H9 (cell line): ENCODE measurements around the gene ABHD17B. TPM values are rescaled to one million over a fixed set of nuclear protein-coding genes. Genes with fewer than 3 reads are reported as not detected.
A peak's percentile ranks its signal among the peaks of the same experiment; 100 is the strongest.

ENCODE experiments used
- DNase-seq: peaks from one replicate; pipeline ENCODE4 v3.0.0-alpha.2; 2017
- H2AFZ ChIP-seq: one replicate; pipeline ENCODE4 v1.6.1; 2013; ENCODE audit warnings: mild to moderate bottlenecking, low read length, control low read depth, moderate library complexity
- H2AK5ac ChIP-seq: 2 replicates; pipeline ENCODE4 v1.6.1; 2013; ENCODE audit warnings: low read length, control low read depth, mixed read lengths; ENCODE audit not compliant: insufficient read length
- H2BK120ac ChIP-seq: one replicate; pipeline ENCODE4 v1.6.1; 2013; ENCODE audit warnings: low read depth, mild to moderate bottlenecking, low read length, control low read depth, inconsistent platforms; ENCODE audit not compliant: poor library complexity, severe bottlenecking
- H2BK12ac ChIP-seq: 2 replicates; pipeline ENCODE4 v1.6.1; 2013; ENCODE audit warnings: low read length, control low read depth, mixed read lengths, low read depth; ENCODE audit not compliant: insufficient read length
- H2BK15ac ChIP-seq: 2 replicates; pipeline ENCODE4 v1.6.1; 2013; ENCODE audit warnings: low read depth, low read length, control low read depth
- H2BK20ac ChIP-seq: one replicate; pipeline ENCODE4 v1.6.1; 2013; ENCODE audit warnings: low read depth, mild to moderate bottlenecking, low read length, control low read depth, inconsistent platforms; ENCODE audit not compliant: poor library complexity, severe bottlenecking
- H2BK5ac ChIP-seq: 2 replicates; pipeline ENCODE4 v1.6.1; 2013; ENCODE audit warnings: low read length, control low read depth, mixed read lengths; ENCODE audit not compliant: insufficient read length
- H3K14ac ChIP-seq: 2 replicates; pipeline ENCODE4 v1.6.1; 2013; ENCODE audit warnings: low read length, control low read depth; ENCODE audit not compliant: insufficient read depth
- H3K18ac ChIP-seq: 2 replicates; pipeline ENCODE4 v1.6.1; 2013; ENCODE audit warnings: low read depth, mild to moderate bottlenecking, mixed read lengths, low read length, control low read depth; ENCODE audit not compliant: insufficient read length
- H3K23ac ChIP-seq: 2 replicates; pipeline ENCODE4 v1.6.1; 2013; ENCODE audit warnings: low read length, control low read depth, mixed read lengths, low read depth; ENCODE audit not compliant: insufficient read length
- H3K23me2 ChIP-seq: 2 replicates; pipeline ENCODE4 v1.6.1; 2013; ENCODE audit warnings: low read depth, mild to moderate bottlenecking, mixed read lengths, low read length, control low read depth; ENCODE audit not compliant: insufficient read length, poor library complexity, severe bottlenecking
- H3K27ac ChIP-seq: 2 replicates; pipeline ENCODE4 v1.5.1; 2013; ENCODE audit warnings: low read length, control low read depth, mixed read lengths, low read depth; ENCODE audit not compliant: insufficient read length
- H3K27me3 ChIP-seq: 2 replicates; pipeline ENCODE4 v1.6.1; 2013; ENCODE audit warnings: low read length, control low read depth, inconsistent platforms; ENCODE audit not compliant: insufficient read depth
- H3K4ac ChIP-seq: 2 replicates; pipeline ENCODE4 v1.6.1; 2013; ENCODE audit warnings: low read depth, mild to moderate bottlenecking, control low read depth, inconsistent platforms, low read length, moderate library complexity
- H3K4me1 ChIP-seq: 2 replicates; pipeline ENCODE4 v1.6.1; 2013; ENCODE audit warnings: low read length, control low read depth, inconsistent platforms; ENCODE audit not compliant: insufficient read depth
- H3K4me2 ChIP-seq: 2 replicates; pipeline ENCODE4 v1.6.1; 2013; ENCODE audit warnings: low read length, control low read depth, mixed read lengths; ENCODE audit not compliant: insufficient read length, insufficient read depth
- H3K56ac ChIP-seq: 2 replicates; pipeline ENCODE4 v1.6.1; 2013; ENCODE audit warnings: low read depth, mild to moderate bottlenecking, mixed read lengths, low read length, control low read depth; ENCODE audit not compliant: insufficient read length
- H3K79me1 ChIP-seq: 2 replicates; pipeline ENCODE4 v1.6.1; 2013; ENCODE audit warnings: low read depth, mild to moderate bottlenecking, moderate library complexity, low read length, control low read depth, inconsistent platforms; ENCODE audit not compliant: insufficient read depth, poor library complexity, severe bottlenecking
- H3K79me2 ChIP-seq: 2 replicates; pipeline ENCODE4 v1.6.1; 2013; ENCODE audit warnings: low read length, control low read depth, inconsistent platforms; ENCODE audit not compliant: insufficient read depth
- H3K9ac ChIP-seq: 2 replicates; pipeline ENCODE4 v1.6.1; 2013; ENCODE audit warnings: low read length, control low read depth, mixed read lengths; ENCODE audit not compliant: insufficient read length; ENCODE audit errors: extremely low read depth
- H3K9me3 ChIP-seq: one replicate; pipeline ENCODE4 v1.6.1; 2013; ENCODE audit warnings: low read depth, low read length, inconsistent platforms; ENCODE audit not compliant: control insufficient read depth
- H3T11ph ChIP-seq: one replicate; pipeline ENCODE4 v1.6.1; 2013; ENCODE audit warnings: mild to moderate bottlenecking, low read length, control low read depth, inconsistent platforms
- H4K20me1 ChIP-seq: one replicate; pipeline ENCODE4 v1.6.1; 2013; ENCODE audit not compliant: control insufficient read depth, insufficient read length, insufficient read depth
- H4K5ac ChIP-seq: 2 replicates; pipeline ENCODE4 v1.6.1; 2013; ENCODE audit warnings: low read depth, mild to moderate bottlenecking, mixed read lengths, low read length, control low read depth; ENCODE audit not compliant: insufficient read length
- H4K8ac ChIP-seq: replicated peaks from 2 replicates; pipeline ENCODE4 v1.6.1; 2013; ENCODE audit warnings: low read length, control low read depth, mixed read lengths, low read depth; ENCODE audit not compliant: insufficient read length
- H4K91ac ChIP-seq: 2 replicates; pipeline ENCODE4 v1.6.1; 2013; ENCODE audit warnings: low read depth, mild to moderate bottlenecking, moderate library complexity, mixed read lengths, low read length, control low read depth; ENCODE audit not compliant: insufficient read length
- H3K27ac Mint-ChIP-seq, 3 experiments: 2 replicates in 2 of 3; 3 replicates in 1 of 3; pipeline ENCODE4 v1.8.0; 2020 to 2021; ENCODE audit warnings: mixed read lengths in 3 of 3, mild to moderate bottlenecking in 1 of 3, moderate library complexity in 1 of 3
- H3K27me3 Mint-ChIP-seq: 2 replicates; pipeline ENCODE4 v1.8.0; 2021; ENCODE audit warnings: low read depth, mild to moderate bottlenecking, moderate library complexity, mixed read lengths
- H3K36me3 Mint-ChIP-seq, 3 experiments: 2 replicates in 2 of 3; 3 replicates in 1 of 3; pipeline ENCODE4 v1.8.0; 2020 to 2021; ENCODE audit warnings: low read depth in 3 of 3, mixed read lengths in 3 of 3; ENCODE audit not compliant: insufficient read depth in 1 of 3
- H3K4me1 Mint-ChIP-seq, 2 experiments: 2 replicates each; pipeline ENCODE4 v1.8.0; 2020; ENCODE audit warnings: mixed read lengths in 2 of 2
- H3K4me3 Mint-ChIP-seq, 2 experiments: 2 replicates in 1 of 2; 3 replicates in 1 of 2; pipeline ENCODE4 v1.8.0; 2020 to 2021; ENCODE audit warnings: mild to moderate bottlenecking in 2 of 2, mixed read lengths in 2 of 2, moderate library complexity in 1 of 2
- H3K9me3 Mint-ChIP-seq, 2 experiments: 2 replicates in 1 of 2; 3 replicates in 1 of 2; pipeline ENCODE4 v1.8.0; 2020; ENCODE audit warnings: mild to moderate bottlenecking in 2 of 2, mixed read lengths in 2 of 2, moderate library complexity in 1 of 2
- WGBS: extraction: QIAGEN DNeasy Blood & Tissue Kit; methylation state at CpG from one replicate; pipeline ENCODE4 v1.1.7; 2013; ENCODE audit warnings: missing lambda C conversion rate, low lambda C conversion rate, mixed read lengths; ENCODE audit not compliant: insufficient read length; ENCODE audit errors: extremely low coverage; 5-methylcytosine and 5-hydroxymethylcytosine counted together
- total RNA-seq: library from RNA; stranded (reverse); gene quantifications from 2 replicates; pipeline ENCODE4 v1.2.1, GENCODE V29; 2021
- TF ChIP-seq, protein P1 (sequence below): fragments of 200-600 bp; sonication (generic); conservative IDR thresholded peaks from 3 replicates; pipeline ENCODE4 v1.8.0; 2021; ENCODE audit warnings: antibody characterized with exemption, mild to moderate bottlenecking

ABHD17B gene
- total RNA-seq, 1 experiment from 2014 or later: 67.6 TPM

DNA sequence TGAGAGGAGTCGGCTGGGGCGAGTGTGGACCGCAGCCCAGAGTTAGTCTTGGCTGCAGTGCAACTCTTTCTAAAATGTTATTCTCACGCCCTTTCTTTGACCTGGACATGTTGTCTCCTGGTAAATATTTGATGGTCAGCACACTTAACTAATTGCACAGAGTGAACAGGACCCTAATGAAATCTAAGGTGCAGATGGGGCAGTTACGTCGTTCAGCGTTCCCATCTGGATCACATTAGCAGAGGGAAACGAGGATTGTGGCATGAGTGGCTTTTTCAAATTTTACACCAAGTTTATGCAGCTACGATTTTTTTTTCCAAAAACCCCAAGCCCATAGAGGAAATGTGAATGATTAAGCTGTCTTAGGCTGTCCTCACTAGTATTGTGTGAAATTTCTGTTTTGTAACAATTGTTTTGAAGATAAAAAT, 929 bp upstream of the ABHD17B start:
- Mint-ChIP-seq H3K27ac (peak overlapping the region; percentile 96 to 100 (median 96)), H3K27me3 (no peaks in the 10 kb centered on the region), H3K36me3 (peaks cover 2 to 5% (median 3%) of the 10 kb centered on the region in 3 experiments), H3K4me1 (peaks cover 44 to 52% of the 10 kb centered on the region in 2 experiments), H3K4me3 (peak overlapping the region; percentile 97 to 100), H3K9me3 (peaks cover 0 to 4% of the 10 kb centered on the region in 2 experiments; a peak in 3 of 5 replicates)
- Histone ChIP-seq H3K9me3 (no peaks in the 10 kb centered on the region), H2BK15ac (no peak overlapping the region), H2BK12ac (no peak overlapping the region), H3K14ac (no peak overlapping the region), H4K8ac (no peak overlapping the region), H3K4me2 (peak overlapping the region; percentile 98), H2AK5ac (no peak overlapping the region), H3K9ac (peak overlapping the region; percentile 79), H3K56ac (no peak overlapping the region), H3K18ac (no peak overlapping the region), H4K91ac (no peak overlapping the region), H2BK5ac (no peak overlapping the region), H2AFZ (no peak overlapping the region), H3K4ac (no peak overlapping the region), H3K23ac (no peak overlapping the region), H3K27me3 (no peaks in the 10 kb centered on the region), H2BK20ac (no peak overlapping the region), H3K4me1 (no peaks in the 10 kb centered on the region; the same call in 1 of the 2 replicates), H3K79me2 (peaks cover 59% of the 10 kb centered on the region), H3K79me1 (no peaks in the 10 kb centered on the region), H3K27ac (peak overlapping the region; percentile 76), H3T11ph (no peak overlapping the region), H3K23me2 (peaks cover 9% of the 10 kb centered on the region), H4K20me1 (no peaks in the 10 kb centered on the region), H2BK120ac (no peak overlapping the region), H4K5ac (no peak overlapping the region)
- TF ChIP-seq, protein P1, sequence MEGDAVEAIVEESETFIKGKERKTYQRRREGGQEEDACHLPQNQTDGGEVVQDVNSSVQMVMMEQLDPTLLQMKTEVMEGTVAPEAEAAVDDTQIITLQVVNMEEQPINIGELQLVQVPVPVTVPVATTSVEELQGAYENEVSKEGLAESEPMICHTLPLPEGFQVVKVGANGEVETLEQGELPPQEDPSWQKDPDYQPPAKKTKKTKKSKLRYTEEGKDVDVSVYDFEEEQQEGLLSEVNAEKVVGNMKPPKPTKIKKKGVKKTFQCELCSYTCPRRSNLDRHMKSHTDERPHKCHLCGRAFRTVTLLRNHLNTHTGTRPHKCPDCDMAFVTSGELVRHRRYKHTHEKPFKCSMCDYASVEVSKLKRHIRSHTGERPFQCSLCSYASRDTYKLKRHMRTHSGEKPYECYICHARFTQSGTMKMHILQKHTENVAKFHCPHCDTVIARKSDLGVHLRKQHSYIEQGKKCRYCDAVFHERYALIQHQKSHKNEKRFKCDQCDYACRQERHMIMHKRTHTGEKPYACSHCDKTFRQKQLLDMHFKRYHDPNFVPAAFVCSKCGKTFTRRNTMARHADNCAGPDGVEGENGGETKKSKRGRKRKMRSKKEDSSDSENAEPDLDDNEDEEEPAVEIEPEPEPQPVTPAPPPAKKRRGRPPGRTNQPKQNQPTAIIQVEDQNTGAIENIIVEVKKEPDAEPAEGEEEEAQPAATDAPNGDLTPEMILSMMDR: no peak
- WGBS: no CpG with 5 or more reads among the region's 9 CpGs
- DNase-seq: no peak
